Mucosa of stomach (tissue), 1 donor: ENCODE measurements around the gene RNFT2.

ENCODE experiments used
- H3K27me3 ChIP-seq: one replicate; pipeline ENCODE4 v1.7.0; 2013; ENCODE audit warnings: mild to moderate bottlenecking, low read length; ENCODE audit not compliant: control insufficient read depth, insufficient read depth
- H3K36me3 ChIP-seq: one replicate; pipeline ENCODE4 v1.7.0; 2013; ENCODE audit warnings: low read length; ENCODE audit not compliant: control insufficient read depth, insufficient read depth
- H3K4me1 ChIP-seq: one replicate; pipeline ENCODE4 v1.7.0; 2013; ENCODE audit warnings: mild to moderate bottlenecking, low read length; ENCODE audit not compliant: control insufficient read depth, insufficient read depth
- H3K4me3 ChIP-seq: one replicate; pipeline ENCODE4 v1.7.0; 2013; ENCODE audit warnings: low read length
- H3K9ac ChIP-seq: one replicate; pipeline ENCODE4 v1.7.0; 2013; ENCODE audit warnings: mild to moderate bottlenecking, low read length, moderate library complexity
- H3K9me3 ChIP-seq: one replicate; pipeline ENCODE4 v1.7.0; 2013; ENCODE audit warnings: mild to moderate bottlenecking, low read length, moderate library complexity; ENCODE audit not compliant: control insufficient read depth
- donor health status: Pancreatic carcinoma.

The RNFT2 gene

DNA sequence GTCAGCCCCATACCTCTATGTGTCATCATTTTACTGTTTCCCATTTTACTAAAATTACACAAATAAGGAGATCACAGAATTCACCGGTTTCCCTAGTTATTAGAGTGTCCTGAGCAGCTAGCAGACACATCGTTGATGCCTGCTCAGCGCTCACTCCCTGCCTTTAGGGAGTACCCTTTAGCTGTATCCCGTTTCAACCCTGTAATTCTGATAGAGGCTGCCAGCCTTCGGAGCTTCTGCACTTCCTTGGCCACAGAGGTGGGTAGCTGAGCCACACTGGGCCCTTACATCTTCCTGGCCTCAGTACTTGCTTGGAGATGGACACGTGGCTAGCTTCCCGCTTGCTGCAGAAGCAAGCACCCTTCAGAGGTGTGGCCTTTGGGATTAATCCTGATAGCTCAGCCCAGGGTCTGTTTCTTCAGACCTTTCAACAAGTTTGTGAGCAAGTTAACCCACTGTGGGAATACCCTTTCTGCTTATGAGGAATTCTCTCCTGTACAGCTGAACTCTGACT lies 158.4 kb downstream of the RNFT2 start:
- H3K9me3 ChIP-seq, result no peaks in the 10 kb centered on the region
- H3K36me3 ChIP-seq, result no peaks in the 10 kb centered on the region
- no peak overlapping the region for H3K9ac ChIP-seq
- peaks cover 10% of the 10 kb centered on the region for H3K27me3 ChIP-seq
- no peak overlapping the region for H3K4me3 ChIP-seq
- H3K4me1 ChIP-seq, result no peaks in the 10 kb centered on the region

DNA sequence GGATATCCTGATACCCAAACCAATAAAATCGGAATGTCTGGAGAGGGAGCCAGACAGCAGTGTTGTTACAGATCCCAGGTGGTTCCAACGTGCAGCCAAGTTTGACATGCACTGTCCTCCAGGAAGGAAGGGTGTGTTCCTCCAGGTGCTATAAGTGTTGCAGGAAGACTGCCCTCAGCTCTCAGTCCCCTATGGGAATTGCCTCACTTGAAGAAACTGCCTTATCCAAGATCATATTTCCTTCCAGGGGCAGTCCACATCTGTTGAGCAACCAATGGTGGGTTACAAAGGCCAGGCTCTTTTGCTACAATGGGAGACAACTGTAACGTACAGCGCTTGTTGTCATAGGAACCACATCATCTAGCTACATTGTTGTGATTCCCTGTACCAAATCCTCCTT lies 159.4 kb downstream of the RNFT2 start:
- Histone ChIP-seq H3K9me3 (no peaks in the 10 kb centered on the region), H3K9ac (no peak overlapping the region), H3K4me1 (no peaks in the 10 kb centered on the region), H3K27me3 (peaks cover 10% of the 10 kb centered on the region), H3K4me3 (no peak overlapping the region), H3K36me3 (no peaks in the 10 kb centered on the region)

- Histone ChIP-seq H3K9me3 (no peaks in the 10 kb centered on the region), H3K9ac (no peak overlapping the region), H3K36me3 (no peaks in the 10 kb centered on the region), H3K27me3 (peaks cover 10% of the 10 kb centered on the region), H3K4me3 (no peak overlapping the region), H3K4me1 (no peaks in the 10 kb centered on the region)
Observed at GRCh38 chr12:116898669-116899068, 160.6 kb downstream of the RNFT2 start.

DNA sequence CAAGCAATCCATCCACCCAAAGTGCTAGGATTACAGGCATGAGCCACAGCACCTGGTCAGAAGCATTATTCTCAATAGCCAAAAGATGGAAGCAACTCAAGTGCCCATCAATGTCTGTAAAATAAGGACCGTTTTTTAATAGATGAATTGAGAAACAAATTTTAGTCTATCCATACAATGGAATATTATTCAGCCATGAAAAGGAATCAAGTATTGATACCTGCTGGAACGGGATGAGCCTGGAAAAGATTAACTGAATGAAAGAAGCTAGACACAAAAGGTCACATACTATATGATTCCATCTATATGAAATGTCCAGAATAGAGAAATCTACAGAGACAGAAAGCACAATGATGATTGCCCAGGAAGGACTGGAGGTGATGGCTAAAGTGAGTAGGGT lies 163.5 kb downstream of the RNFT2 start:
- no peaks in the 10 kb centered on the region for H3K36me3 ChIP-seq
- no peaks in the 10 kb centered on the region for H3K9me3 ChIP-seq
- no peak overlapping the region for H3K9ac ChIP-seq
- H3K4me1 ChIP-seq, result no peaks in the 10 kb centered on the region
- peaks cover 8% of the 10 kb centered on the region for H3K27me3 ChIP-seq
- H3K4me3 ChIP-seq, result no peak overlapping the region
